OCI-LY1 (cell line): ENCODE results near the gene SEL1L3.

Source experiments
- CTCF ChIP-seq: fragments of 200-600 bp; sonication (generic), shearing (Covaris generic); IDR thresholded peaks from 2 replicates; pipeline ENCODE4 v1.5.1; 2017; ENCODE audit warnings: mild to moderate bottlenecking, antibody characterized with exemption, low read length, moderate library complexity, mixed read lengths
- EZH2 ChIP-seq: fragments of 200-600 bp; sonication (generic), shearing (Covaris generic); IDR thresholded peaks from 2 replicates; pipeline ENCODE4 v1.8.0; 2017; ENCODE audit warnings: borderline replicate concordance, mixed run types, mild to moderate bottlenecking, antibody characterized with exemption, low read length, moderate library complexity, mixed read lengths

- TF ChIP-seq EZH2 (no peak), CTCF (no peak)
Measured at GRCh38 chr4:25867781-25868294, 5.0 kb upstream of the SEL1L3 start.
